ENCODE results near the gene PCDH15.

Gene PCDH15

GRCh38 chr10:54002077-54002476, 799.0 kb downstream of the PCDH15 start:
- H3K27me3 ChIP-seq (ENCODE audit: low read length), result no peaks in the 10 kb centered on the region
- no peak for TF ChIP-seq EZH2phosphoT487 (conservative IDR thresholded peaks at IDR 0.05; ENCODE audit: low read length)
- no peak for TF ChIP-seq CTCF (IDR thresholded peaks at IDR 0.05; ENCODE audit: insufficient read depth, low read length, poor library complexity, severe bottlenecking)
- H3K4me3 ChIP-seq (ENCODE audit: insufficient read depth, low read length, poor library complexity, severe bottlenecking), result no peak overlapping the region
- no peaks in the 10 kb centered on the region for H3K79me2 ChIP-seq (ENCODE audit: insufficient read depth, low read length)
- no peak overlapping the region for H2AFZ ChIP-seq (ENCODE audit: low read depth, low read length, severe bottlenecking)
- no peak overlapping the region for H3K9ac ChIP-seq (ENCODE audit: low read length)
- no peaks in the 10 kb centered on the region for H4K20me1 ChIP-seq (ENCODE audit: low read depth, low read length)
- no peaks in the 10 kb centered on the region for H3K9me2 ChIP-seq (replicated peaks; ENCODE audit: insufficient read depth, low read length)
- H3K36me3 ChIP-seq (ENCODE audit: low read length), result no peaks in the 10 kb centered on the region
- H3K27ac ChIP-seq (ENCODE audit: low read depth, low read length), result no peak overlapping the region
- H3K9me3 ChIP-seq (ENCODE audit: insufficient read depth, low read length), result no peaks in the 10 kb centered on the region
- H3F3A ChIP-seq (ENCODE audit: insufficient read depth), result no peaks in the 10 kb centered on the region
- no peak overlapping the region for H3K4me2 ChIP-seq (ENCODE audit: low read depth, low read length, poor library complexity, severe bottlenecking)

GRCh38 chr10:53997953-53998352, 803.1 kb downstream of the PCDH15 start:
- no peaks in the 10 kb centered on the region for H3F3A ChIP-seq (ENCODE audit: insufficient read depth)
- TF ChIP-seq EZH2phosphoT487 (conservative IDR thresholded peaks at IDR 0.05; ENCODE audit: low read length), result no peak
- no peak for TF ChIP-seq CTCF (IDR thresholded peaks at IDR 0.05; ENCODE audit: insufficient read depth, low read length, poor library complexity, severe bottlenecking)

GRCh38 chr10:53990799-53991238, 810.2 kb downstream of the PCDH15 start:
- Histone ChIP-seq H3K9me3 (ENCODE audit: insufficient read depth, low read length) (no peaks in the 10 kb centered on the region), H3K9me2 (replicated peaks; ENCODE audit: insufficient read depth, low read length) (no peaks in the 10 kb centered on the region), H3K27ac (ENCODE audit: low read depth, low read length) (no peak overlapping the region), H3K36me3 (ENCODE audit: low read length) (no peaks in the 10 kb centered on the region), H2AFZ (ENCODE audit: low read depth, low read length, severe bottlenecking) (no peak overlapping the region), H3K4me3 (ENCODE audit: insufficient read depth, low read length, poor library complexity, severe bottlenecking) (no peak overlapping the region), H3K9ac (ENCODE audit: low read length) (no peak overlapping the region), H3K4me2 (ENCODE audit: low read depth, low read length, poor library complexity, severe bottlenecking) (no peak overlapping the region), H3F3A (ENCODE audit: insufficient read depth) (no peaks in the 10 kb centered on the region), H3K79me2 (ENCODE audit: insufficient read depth, low read length) (no peaks in the 10 kb centered on the region), H3K27me3 (ENCODE audit: low read length) (no peaks in the 10 kb centered on the region), H4K20me1 (ENCODE audit: low read depth, low read length) (no peaks in the 10 kb centered on the region)
- TF ChIP-seq EZH2phosphoT487 (conservative IDR thresholded peaks at IDR 0.05; ENCODE audit: low read length) (no peak), CTCF (IDR thresholded peaks at IDR 0.05; ENCODE audit: insufficient read depth, low read length, poor library complexity, severe bottlenecking) (no peak)

More at GRCh38 chr10:53997953-53998352, 803.1 kb downstream of the PCDH15 start:
- Histone ChIP-seq H3K4me2 (ENCODE audit: low read depth, low read length, poor library complexity, severe bottlenecking) (no peak overlapping the region), H3K9ac (ENCODE audit: low read length) (no peak overlapping the region), H2AFZ (ENCODE audit: low read depth, low read length, severe bottlenecking) (no peak overlapping the region), H3K79me2 (ENCODE audit: insufficient read depth, low read length) (no peaks in the 10 kb centered on the region), H3K27ac (ENCODE audit: low read depth, low read length) (no peak overlapping the region), H3K9me3 (ENCODE audit: insufficient read depth, low read length) (no peaks in the 10 kb centered on the region), H3K9me2 (replicated peaks; ENCODE audit: insufficient read depth, low read length) (no peaks in the 10 kb centered on the region), H3K27me3 (ENCODE audit: low read length) (no peaks in the 10 kb centered on the region), H4K20me1 (ENCODE audit: low read depth, low read length) (no peaks in the 10 kb centered on the region), H3K4me3 (ENCODE audit: insufficient read depth, low read length, poor library complexity, severe bottlenecking) (no peak overlapping the region), H3K36me3 (ENCODE audit: low read length) (no peaks in the 10 kb centered on the region)
